GM21367 (cell line): ENCODE results near the gene SMYD3.

Experiments used
- ATAC-seq: cut with Tn5 transposase; IDR thresholded peaks from one replicate; pipeline ENCODE4 v1.9.1; 2021; ENCODE audit not compliant: unreplicated experiment

The SMYD3 gene

DNA sequence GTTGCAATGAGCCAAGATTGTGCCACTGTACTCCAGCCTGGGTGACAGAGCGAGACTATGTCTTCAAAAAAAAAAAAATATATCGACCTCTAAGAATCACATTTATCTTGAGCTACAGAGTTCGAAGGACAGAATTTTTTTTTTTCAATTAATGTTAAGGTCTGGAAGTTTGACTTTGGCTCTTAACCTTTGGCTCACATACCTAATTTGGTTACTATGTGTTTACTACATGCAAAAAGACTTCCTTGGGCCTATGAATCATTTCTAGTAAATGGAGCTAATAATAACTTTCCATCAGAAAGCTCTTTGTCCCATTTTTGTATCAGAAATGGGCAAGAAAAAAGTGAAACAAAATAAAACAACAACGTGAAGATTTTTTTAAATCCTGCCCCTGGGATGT is 351.2 kb downstream of the SMYD3 start:
- no peak for ATAC-seq

GRCh38 chr1:246153796-246154212 is 353.3 kb downstream of the SMYD3 start:
- ATAC-seq = no peak

GRCh38 chr1:246152986-246153431 is 354.1 kb downstream of the SMYD3 start:
- ATAC-seq = no peak

- ATAC-seq = no peak
Observed at GRCh38 chr1:246151796-246152434, 355.2 kb downstream of the SMYD3 start.

GRCh38 chr1:246149543-246149942 is 357.5 kb downstream of the SMYD3 start:
- ATAC-seq = no peak

- ATAC-seq = no peak
Observed at GRCh38 chr1:246147524-246148461, 359.3 kb downstream of the SMYD3 start.

DNA sequence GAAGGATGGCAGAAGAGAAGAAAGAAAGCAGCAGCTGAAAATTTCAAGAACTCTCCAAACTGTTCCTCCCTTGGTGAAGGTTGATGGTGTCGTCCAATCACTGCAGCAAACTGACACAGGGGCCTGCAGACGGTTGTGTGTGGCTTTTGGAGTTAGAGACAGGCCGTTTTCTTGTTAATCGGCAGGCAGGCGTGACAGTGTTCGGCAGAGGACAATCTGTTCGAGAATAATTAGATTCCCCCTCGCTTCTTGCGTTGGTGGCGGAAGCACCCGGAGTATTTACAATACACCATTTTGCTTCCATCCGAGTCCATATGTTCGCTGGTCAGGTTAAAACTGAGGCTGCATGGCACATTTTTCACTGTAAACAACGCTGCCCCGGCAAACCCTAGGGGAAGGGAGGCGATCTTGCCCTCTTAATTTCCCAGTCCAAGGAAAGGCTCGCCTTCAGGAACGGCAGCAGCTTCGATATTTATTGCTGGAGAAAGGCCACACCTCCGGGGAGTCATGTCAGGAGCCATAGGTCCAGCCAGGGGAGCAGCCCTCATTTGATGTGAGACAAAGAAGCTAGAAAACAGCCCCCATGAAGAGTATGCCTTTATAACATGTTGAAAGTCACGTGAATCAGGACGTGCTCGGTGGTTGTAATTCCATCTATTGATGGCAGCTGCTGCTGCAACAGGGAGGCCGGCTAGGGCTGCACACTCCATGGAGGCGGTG is 360.1 kb downstream of the SMYD3 start:
- ATAC-seq = no peak

- no peak for ATAC-seq
Observed at GRCh38 chr1:246145900-246146299, 361.2 kb downstream of the SMYD3 start.

GRCh38 chr1:246144931-246145330 is 362.1 kb downstream of the SMYD3 start:
- no peak for ATAC-seq

GRCh38 chr1:246142320-246142893 is 364.7 kb downstream of the SMYD3 start:
- ATAC-seq = no peak

- no peak for ATAC-seq
Observed at GRCh38 chr1:246141306-246141705, 365.8 kb downstream of the SMYD3 start.

DNA sequence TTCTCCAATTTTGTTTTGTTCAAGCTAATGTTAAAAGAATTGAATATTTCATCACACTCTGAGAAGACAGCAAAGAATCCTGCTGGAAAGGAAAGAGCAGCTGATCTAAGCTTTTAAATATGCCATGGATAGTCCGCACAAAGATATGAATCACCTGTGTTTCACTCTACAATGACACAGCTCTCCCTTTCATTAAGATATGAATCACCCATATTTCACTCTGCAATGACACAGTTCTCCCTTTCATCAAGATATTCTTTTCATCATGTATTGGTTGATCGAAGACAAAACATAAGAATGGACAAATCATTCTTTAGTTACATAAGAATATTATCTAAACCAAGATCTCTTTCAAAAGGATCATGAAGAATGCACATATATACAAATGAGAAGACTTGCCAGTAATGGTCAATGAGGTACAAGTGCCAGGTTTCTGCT is 367.3 kb downstream of the SMYD3 start:
- ATAC-seq = no peak

DNA sequence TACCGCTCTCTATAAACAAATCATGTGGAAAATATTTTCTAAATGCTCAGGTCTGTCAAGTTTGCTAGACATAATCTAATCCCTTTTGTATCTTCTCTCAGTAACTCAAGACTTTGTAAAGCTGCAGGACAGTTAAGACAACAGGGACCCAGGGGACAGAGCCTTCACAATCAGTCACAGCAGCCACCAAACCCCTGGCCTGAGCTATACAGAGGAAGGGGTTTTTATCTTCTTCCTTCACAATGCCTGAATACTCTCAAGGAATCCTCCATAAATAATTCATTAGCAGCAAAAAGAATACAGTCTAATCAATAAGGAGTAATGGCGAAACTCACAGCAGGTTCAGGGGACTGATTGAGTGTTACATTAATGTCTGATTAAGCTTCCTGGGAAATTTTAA is 368.3 kb downstream of the SMYD3 start:
- no peak for ATAC-seq

GRCh38 chr1:246136477-246136876 is 370.6 kb downstream of the SMYD3 start:
- no peak for ATAC-seq

DNA sequence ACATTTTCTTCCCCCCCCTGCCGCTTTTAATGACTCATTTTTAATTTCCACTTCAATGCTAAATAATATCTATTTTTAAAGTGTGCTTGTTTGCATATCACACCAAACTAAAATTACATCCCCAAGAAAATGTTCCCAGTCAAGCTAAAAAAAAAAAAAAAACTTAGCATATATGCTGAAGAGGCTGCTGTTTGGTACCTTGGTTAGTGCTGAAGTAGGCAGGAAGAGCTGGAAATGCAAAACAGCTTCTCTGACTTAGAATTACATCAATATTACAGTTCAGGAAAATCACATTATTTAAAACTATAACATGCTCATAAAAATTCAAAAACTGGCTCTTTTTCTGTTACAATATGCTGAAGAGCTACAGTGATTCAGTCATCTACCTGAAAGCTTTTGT is 372.3 kb downstream of the SMYD3 start:
- ATAC-seq = no peak

- no peak for ATAC-seq
Observed at GRCh38 chr1:246131095-246131494, 376.0 kb downstream of the SMYD3 start.

DNA sequence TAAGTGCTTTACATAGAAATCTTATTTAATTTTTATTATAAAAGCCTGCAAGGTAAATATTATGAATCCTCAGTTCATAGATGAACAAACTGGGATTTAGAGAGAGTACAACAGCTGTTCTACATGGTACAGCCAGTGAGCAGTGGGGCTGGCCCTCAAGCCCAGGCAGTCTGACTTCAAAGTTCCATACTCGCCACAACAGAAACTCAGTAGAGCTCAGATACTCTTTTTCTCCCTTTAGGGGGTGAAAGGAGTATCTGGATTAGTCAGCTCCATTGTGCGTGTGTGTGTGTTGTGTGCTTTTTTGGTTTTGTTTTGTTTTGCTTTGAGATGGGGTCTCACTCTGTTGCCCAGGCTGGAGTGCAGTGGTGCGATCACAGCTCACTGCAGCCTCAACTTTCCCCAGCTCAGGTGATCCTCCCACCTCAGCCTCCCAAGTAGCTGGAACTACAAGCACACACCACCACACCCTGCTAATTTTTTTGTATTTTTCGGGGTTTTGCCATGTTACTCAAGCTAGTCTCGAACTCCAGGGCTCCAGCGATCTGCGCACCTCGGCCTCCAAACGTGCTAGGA is 378.5 kb downstream of the SMYD3 start:
- no peak for ATAC-seq

DNA sequence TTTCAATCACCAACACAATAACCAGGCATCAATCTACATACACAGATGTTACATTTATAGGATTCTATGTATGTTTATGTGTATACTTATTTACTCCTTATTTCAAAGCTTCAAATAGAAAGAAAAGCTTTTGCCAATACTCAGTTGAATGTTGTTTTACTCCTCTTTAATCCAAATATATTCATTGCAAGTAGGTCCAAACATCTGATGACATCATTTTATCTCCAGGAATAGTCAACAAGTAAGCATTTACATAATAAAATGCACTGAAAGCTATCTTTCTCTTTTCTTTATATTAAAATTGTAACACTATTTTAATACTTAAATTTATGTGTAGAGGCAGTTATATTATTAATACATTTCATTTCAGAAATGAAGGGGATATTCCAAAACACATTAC is 380.5 kb downstream of the SMYD3 start:
- no peak for ATAC-seq

- no peak for ATAC-seq
Observed at GRCh38 chr1:246122071-246122470, 385.0 kb downstream of the SMYD3 start.

DNA sequence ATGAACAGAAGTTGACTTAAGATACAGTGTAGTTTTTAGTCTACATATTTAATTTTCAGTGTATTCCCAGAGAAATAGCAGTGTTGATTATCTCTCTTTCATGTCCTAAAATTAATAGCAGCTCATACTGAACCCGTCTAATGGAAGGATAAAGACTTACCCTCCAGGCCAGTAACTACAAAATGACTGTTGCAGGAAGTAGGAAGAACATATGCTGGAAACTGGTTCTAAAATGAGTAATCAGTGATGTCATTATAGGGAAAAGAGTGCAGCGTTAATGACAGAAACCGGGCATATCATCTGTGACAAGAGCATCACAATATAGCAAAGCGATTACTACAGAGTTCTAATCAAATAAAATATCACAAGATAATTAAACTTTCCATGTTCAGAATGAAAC is 385.5 kb downstream of the SMYD3 start:
- no peak for ATAC-seq
